Right ventricle myocardium superior (tissue), 1 donor: Measurements from ENCODE around the gene SPDL1. TPM values are rescaled to one million over a fixed set of nuclear protein-coding genes. Genes with fewer than 3 reads are reported as not detected.
A peak's percentile ranks its signal among the peaks of the same experiment; 100 is the strongest.
"Not testable (repeated sequence)": the region's sequence is repeated elsewhere in the genome, so short reads cannot be mapped to it uniquely, and the experiment has no call there.

Experiments
- ATAC-seq: fragments of 200-7000 bp; cut with Tn5 transposase; one replicate; pipeline ENCODE4 v1.9.1; 2020; ENCODE audit warnings: mild to moderate bottlenecking; ENCODE audit not compliant: poor library complexity
- DNase-seq: peaks from one replicate; pipeline ENCODE4 v3.0.0-alpha.2; 2020
- intact Hi-C: fragments of 100-400 bp; cut with DNase I; formaldehyde crosslinking; loops from one replicate; pipeline ENCODE4 v1.11.2; 2022
- total RNA-seq: library from RNA; stranded (reverse); fragmentation: NEBNext Ultra II Directional; extraction: Animal tissue kit (Norgen Biotek cat#: 25700); gene quantifications from one replicate; pipeline ENCODE4 v1.2.1, GENCODE V29; 2021
- donor health status: DM: no; HTN: yes; CAD: no; lungs with severe emphysema.

Gene SPDL1
- total RNA-seq, 1 donor from 2014 or later, result 3.4 TPM

DNA sequence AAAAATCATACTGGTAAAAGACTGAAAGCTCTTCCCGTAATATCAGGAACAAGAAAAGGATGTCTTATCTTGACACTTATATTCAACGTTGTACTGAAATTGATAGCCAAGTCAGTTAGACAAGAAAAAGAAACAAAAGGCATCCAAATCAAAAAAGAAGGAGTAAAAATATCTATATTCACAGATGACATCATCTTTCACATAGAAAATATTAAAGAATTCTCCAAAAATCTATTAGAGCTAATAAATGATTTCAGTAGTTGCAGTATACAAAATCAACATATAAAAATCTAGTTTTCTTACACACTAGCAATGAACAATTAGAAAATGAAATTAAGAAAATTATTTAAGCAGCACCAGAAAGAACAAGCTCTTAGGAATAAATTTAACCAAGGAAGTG, 24.3 kb downstream of the SPDL1 start:
- DNase-seq, result no peak
- intact Hi-C loops, result no loop called here
- ATAC-seq, result no peak

DNA sequence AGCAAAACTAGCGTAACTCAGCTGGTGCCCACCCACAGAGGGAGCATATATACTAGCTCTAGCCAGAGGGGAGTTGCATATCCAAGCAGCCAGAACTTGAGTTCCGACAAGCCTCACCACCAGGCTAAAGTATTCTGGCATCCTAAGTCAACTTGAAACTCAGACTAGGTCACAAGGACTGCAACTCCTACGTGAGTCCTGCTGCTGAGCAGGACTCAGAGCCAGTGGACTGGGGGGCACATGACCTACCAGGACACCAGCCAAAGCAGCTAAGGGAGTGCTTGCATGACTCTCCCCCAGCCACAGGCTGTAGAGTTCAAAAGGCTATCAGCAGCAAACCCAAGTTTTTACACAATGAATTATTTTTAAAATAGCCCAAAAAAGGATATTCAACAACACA, 26.1 kb downstream of the SPDL1 start:
- DNase-seq (no peak), ATAC-seq (no peak)
- intact Hi-C loops, result no loop called here

DNA sequence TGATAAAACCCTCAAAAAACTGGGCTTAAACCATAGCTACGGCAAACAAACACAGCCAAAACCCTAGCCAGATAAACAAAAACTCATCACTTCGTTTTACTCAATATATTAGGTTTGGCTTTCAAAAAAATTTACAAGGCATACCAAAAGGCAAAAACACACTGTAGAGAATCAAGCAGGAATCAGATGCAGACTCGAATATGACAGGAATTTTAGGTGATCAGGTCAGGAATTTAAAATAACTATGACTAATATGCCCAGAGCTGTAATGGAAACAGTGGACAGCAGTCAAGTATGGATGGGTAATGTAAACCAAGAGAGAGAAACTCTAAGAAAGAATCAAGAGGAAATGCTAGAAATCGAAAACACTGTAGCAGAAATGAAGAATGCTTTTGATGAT, 27.0 kb downstream of the SPDL1 start:
- DNase-seq (no peak), ATAC-seq (no peak)
- intact Hi-C loops, result no loop called here

DNA sequence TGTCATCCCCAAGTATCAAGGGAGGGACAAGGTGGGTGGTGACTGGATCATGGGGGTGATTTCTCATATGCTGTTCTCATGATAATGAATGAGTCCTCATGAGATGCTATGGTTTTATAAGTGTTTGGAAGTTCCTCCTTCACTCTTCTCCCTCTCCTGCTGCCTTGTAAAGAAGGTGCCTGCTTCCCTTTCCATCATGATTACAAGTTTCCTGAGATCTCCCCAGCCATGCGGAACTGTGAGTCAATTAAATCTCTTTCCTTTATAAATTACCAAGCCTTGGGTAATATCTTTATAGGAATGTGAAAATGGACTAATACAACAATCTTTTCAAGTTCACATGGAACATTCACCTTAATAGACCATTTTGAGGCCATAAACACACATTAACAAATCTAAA, 32.0 kb downstream of the SPDL1 start:
- intact Hi-C loops, result no loop called here
- no peak for DNase-seq
- ATAC-seq, result no peak

DNA sequence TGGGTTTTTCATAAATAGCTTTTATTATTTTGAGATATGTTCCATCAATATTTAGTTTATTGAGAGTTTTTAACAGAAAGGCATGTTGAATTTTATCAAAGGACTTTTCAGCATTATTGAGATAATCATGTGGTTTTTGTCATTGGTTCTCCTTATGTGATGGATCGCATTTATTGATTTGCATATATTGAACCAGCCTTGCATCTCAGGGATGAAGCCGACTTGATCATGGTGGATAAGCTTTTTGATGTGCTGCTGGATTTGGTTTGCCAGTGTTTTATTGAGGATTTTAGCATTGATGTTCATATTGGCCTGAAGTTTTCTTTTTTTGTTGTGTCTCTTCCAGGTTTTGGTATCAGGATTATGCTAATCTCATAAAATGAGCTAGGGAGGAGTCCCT, 40.7 kb downstream of the SPDL1 start:
- ATAC-seq, DNase-seq, intact Hi-C loops: not testable (repeated sequence)

DNA sequence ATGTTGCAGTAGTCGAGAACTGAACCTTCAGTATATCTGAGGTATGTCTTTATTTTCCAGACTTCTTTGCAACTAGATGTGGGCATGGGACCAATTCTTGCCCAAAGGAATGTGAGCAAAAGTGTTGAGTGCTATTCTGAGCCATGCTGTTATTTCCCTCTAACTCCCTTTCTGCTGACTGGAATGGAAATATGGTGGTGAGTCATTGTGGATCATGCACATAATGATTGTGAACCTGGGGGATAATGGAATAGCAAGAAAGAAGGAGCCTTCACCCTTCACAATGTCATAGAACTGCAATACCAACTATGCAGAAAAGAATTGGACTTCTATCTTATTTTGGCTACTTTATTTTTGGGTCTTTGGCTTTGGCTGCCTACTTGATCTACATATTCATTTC, 43.2 kb downstream of the SPDL1 start:
- ATAC-seq (no peak), DNase-seq (no peak)
- intact Hi-C loops, result no loop called here

DNA sequence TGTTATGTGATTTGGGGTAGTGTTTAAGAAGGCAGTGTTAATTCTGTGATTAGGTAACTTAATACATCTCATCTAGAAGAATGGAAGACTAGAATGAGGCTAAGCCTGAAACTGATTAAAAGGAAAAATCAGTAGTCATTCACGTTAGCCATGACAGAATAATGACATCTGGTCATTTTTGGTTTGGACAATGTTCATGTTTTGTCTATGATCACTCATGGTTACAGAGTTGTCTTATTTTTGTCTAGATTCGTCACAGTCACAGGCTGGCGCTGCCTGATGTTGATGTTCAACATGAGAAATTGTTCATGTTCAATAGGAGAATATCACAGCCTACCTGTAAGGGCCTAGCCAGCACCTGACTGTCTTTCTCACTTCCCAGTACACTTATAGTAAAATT, 44.0 kb downstream of the SPDL1 start:
- intact Hi-C loops, result no loop called here
- DNase-seq, result no peak
- no peak for ATAC-seq

DNA sequence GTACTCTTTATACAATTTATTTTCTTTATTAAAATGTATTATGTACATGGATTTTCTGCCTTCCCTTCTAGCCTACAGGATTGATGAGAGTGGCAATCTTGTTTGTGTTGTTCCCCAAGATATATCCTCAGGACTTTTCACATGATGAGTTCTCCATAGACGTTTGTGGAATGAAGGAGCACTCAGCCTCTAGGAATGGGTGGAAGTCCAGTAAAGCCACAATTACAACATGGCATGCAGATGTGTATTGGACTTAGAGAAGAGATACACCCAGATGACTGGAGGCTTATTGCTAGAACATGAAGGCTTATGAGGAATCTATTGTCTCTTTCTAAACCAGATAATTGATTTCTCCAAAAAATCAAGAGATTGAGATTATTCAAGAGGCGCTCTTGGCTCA, 45.3 kb downstream of the SPDL1 start:
- ATAC-seq (no peak), DNase-seq (no peak)
- intact Hi-C loops, result no loop called here

DNA sequence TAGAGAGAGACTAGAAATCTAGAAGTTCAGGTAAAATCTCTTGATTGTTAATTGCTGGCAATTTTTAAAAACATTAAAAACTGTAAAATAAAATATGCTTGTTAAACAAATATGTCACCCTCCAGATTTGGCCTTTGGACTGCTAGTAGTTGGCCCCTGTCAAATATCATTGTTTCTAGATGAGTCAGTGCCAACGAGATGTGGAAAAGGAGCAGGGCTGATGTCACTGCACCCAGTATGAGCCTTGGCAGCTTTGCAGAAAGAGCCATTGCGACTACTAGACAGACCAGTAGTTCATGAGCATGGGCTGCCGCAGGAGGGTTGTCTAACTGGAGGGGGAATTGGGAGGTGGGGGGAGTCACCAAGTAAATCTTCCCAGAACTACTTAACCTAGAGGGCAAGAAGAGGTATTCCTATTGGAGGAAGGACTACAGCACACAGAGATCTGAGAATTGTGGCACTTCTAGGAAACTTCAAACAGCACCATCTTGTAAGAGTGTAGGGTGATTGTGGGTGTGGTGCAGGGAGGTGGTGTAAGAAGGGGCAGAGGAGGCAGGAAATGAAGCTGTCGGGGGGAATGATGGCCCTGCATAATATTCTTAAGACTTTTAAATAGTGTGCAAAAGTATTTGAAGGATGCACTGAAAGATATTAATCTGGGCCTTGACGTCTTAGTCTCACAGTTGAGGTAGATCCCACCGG, 46.4 kb downstream of the SPDL1 start:
- ATAC-seq (no peak), DNase-seq (no peak)
- intact Hi-C loops, result no loop called here

DNA sequence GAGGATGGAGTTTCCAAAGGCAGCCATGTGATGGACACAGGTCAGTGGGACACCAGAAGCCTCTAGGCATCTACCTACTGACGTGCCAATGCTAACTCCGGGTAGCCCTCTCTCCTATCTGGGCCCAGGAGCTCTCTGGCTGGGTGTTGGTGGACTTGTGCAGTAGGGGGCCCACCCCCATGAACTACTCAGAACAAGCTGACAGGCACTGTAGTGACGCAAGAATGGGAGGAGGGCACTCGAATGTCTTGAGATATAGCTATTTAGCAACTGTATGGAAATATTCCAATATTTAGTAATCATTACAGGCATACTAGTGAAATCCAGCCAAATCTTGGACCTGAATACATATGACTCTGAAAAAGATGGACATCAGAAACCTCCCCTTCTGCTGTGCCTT, 47.8 kb downstream of the SPDL1 start:
- DNase-seq (no peak), ATAC-seq (no peak)
- intact Hi-C loops, result no loop called here

DNA sequence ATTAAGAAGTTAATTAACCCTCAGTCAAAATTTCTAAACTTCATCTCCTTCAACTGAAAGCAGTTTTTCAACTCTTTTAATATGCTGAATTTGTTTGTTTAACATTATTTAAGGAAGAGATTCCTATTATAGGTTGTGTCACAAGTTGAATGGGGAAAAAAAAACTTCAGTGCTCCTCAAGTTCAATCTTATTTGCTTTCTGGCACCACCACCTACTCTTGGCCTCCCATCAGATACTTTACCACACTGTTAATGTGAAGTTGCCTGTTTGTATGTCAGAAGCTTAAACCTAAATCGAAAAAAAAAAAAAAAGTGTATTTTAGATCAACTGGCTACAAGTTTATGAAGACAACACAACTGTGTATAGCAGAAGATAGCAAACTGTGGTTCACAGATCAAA, 49.4 kb downstream of the SPDL1 start:
- DNase-seq, result no peak
- no peak for ATAC-seq
- intact Hi-C loops, result no loop called here

DNA sequence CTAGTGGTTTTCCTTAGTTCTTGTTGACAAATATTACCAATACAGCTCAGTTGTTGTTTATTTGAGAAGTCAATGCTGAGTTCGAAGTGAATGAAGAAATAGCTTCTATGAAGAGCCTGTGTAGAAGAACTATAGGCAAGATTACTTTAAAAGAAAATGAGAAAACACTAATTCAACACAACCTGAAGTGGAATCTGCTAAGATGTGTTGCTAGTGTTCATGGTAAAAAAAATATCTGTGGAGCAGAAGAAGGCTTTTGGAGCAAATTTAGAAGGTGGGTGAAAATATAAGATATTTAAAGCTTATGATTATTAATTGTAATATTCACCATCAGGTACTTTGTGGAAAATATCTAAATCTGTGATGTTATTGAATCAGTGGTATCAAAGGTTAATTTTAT, 51.0 kb downstream of the SPDL1 start:
- DNase-seq (no peak), ATAC-seq (no peak)

DNA sequence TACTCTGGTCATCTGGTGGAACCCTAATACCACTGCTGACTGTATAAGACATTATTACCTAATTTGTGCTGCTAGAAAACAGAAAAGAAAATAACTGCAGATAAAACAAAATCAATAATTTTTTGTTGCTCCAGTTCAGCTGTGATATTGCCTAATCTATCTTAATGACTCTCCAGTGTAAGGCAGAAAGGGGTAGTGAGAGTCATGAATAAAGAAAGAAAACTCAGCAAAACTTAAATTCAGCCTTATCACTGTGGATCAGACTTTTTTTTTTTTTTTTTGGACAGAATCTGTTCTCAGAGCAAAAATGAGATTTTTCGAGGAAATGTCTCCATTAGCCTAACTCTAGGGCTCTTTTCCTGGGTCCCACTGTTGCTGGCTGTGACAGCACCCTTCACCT, 52.4 kb downstream of the SPDL1 start:
- ATAC-seq (peak; percentile 48), DNase-seq (no peak)
- intact Hi-C loops, result no loop called here

More for the DNA sequence above, 51.0 kb downstream of the SPDL1 start:
- intact Hi-C loops, result no loop called here

DNA sequence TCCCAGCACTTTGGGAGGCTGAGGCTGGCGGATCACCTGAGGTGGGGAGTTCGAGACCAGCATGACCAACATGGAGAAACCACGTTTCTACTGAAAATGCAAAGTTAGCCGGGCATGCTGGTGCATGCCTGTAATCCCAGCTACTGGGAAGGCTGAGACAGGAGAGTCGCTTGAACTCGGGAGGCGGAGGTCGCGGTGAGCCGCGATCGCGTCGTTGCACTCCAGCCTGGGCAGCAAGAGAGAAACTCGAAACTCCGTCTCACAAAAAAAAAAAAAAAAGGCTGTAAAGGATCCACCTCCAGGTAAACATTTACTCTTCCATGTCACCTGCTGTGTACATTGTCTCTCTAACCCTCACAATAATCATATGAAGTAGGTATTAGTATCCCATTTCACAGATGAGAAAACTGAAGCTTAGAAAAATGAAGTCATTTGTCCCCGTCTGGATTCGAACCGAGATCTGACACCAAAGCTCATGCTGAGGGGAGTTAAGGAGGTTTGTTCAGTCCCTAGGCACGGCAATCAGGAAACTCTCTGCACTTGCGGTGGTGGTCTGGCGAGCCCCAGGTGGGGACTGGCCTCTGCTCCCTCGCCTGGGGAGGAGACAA, 53.0 kb downstream of the SPDL1 start:
- ATAC-seq, result no peak
- intact Hi-C loops, result no loop called here
- no peak for DNase-seq

DNA sequence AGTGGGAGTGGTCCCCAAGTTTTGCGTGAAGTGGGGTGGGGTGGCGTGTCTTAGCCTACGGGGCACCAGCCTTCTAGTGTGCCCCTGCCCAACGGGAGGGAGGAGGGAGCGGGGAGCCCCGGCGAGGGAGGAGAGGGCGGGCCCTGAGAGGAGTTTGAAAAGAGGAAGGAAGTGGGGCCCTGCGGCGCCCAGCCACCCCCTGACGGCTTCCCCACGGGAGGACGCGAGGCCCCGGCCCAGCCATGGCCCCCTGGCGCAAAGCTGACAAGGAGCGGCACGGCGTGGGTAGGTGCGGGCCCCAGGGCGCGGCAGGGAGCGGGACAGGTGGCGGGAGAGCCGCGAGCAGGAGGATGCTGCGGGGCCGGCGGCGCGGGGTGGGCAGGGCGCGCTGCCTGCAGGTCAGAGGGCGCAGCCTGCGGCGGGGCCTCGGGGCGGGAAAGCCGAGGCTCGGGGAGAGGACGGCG, 53.5 kb downstream of the SPDL1 start, which contains the start of gene DOCK2:
Gene DOCK2, plus strand, starts transcription at position 191 of the 464 bp plus-strand sequence. Its CDS starts 52 bp downstream, at position 243.
- intact Hi-C loops, result no loop called here
- peak; percentile 90 for ATAC-seq
- DNase-seq, result peak; percentile 84

DNA sequence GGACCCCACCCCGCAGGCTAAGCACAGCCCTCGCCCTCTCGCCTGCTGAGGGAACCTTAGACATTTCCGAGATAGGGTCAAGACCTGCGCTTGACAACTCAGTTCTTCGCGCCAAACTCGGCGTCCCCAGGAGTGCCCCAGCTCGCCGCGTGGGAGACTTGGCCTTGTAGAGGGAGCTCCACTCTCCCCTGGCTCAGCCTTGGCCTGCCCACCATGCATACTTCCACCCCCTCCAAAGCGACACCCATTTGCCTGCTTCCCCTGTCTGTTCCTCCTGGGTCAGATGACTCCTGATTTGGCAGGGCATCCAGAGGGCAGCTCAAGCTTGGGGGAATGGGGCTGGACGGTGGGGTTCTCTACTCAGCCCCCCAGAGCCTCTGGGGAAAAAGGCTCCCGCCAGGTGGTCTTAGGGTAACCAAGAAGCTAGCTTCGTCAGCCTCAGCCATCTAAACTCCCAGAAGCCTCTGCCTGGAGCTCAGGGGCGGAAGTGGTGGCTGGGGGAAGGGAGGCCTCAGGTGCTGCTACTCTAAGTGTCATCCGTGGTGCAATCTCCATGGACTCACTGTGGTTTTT, 54.1 kb downstream of the SPDL1 start:
- ATAC-seq (peak; percentile 66), DNase-seq (no peak)
- intact Hi-C loops, result no loop called here

DNA sequence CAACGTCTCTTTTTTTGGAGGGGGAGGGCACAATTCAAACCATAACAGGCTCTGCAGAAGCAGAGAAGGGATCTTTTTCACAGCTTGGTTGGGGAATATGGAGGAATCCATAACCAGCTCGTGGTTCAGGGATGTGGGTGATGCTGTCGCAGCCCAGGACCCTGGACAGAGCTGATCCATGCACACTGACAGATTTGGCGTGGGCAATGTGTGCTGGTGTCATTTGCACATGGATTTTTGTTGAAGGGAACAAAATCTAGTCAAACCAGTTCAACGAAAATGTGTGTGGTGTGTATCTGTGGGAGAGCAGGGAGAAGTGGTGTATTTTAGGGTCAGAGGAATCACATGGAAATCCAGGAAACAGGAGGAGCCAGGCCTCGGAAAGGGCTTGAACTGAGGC, 57.7 kb downstream of the SPDL1 start:
- ATAC-seq (no peak), DNase-seq (no peak)
- intact Hi-C loops, result no loop called here

DNA sequence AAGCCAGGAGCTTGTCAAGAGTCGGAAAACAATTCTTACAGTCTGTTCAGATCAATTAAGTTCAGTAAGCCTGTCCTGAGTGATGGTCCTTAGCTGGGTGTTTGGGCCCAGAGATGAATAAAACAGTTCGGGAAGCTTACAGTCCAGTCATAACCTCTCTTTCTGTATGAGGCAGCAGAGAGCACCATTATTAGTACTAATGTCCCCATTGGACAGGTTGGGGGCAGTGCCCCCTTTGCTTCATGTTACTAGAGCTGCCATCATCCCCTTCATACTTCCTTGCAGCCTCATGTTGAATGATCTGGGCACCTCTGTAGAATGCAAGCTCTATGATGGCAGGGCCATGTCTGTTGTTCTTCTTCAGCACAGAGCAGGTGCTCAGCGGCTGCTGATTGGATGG, 63.3 kb downstream of the SPDL1 start:
- ATAC-seq (no peak), DNase-seq (no peak)
- intact Hi-C loops, result no loop called here

DNA sequence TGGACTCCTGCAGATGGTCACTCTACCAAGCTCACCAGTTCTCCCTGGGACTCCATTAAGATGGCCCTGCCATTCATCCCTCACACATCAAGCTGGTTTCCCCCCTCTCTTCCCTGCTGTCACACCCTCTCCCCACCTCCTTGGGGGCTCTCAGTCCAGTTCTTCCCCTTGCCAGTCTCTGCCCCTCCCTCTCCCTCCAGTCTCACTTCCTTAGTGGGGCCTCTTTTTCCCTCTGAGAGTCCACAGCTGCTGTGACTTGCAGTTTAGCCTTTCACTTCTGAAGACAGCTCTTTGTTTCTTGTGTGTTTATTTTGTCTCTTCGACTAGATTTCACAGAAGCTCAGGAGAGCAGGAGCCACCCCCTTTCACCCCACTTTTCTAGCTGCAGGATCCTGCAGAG, 64.0 kb downstream of the SPDL1 start:
- DNase-seq, result no peak
- intact Hi-C loops, result no loop called here
- no peak for ATAC-seq

DNA sequence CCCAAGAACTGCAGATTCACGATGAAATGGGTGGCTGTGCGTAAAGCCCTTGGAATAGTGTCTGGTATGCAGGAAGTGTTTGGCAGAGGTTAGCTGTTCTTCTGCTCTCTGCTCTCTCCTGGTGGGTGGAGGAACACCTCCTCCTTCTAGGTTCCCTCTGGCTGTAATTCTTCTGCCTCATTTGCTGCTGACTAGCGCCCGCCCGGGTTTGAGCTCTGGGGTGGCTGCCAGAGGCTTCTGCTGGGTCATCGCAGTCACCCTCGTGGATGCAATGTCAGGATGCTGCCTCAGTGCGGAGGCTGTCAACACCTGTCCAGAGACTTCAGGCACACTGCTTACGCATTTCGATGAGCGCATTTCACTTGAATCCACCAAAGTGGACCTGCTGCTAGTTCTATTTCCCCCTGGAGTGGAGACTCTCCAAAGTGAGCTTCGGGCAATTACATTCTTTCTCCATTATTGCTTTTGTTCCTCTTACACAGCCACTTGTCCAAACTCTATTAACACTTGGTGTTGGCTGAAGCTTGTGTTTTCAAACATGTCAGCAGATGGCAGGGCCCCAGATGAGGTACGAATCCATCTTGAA, 65.2 kb downstream of the SPDL1 start:
- intact Hi-C loops, result no loop called here
- ATAC-seq, result peak; percentile 67
- peak; percentile 66 for DNase-seq
